Measurements from ENCODE around the gene GDPD3. TPM values are rescaled to one million over a fixed set of nuclear protein-coding genes. Genes with fewer than 3 reads are reported as not detected.

The GDPD3 gene
- total and polyA plus RNA-seq, 2 of the 13 experiments (the other 11 are each of a cell fraction or from before 2014, with no cell fraction given): 18.7 to 20.6 TPM

GRCh38 chr16:30112197-30113030 is 923 bp downstream of the GDPD3 start (continued):
- TF ChIP-seq ZNF253 (CRISPR knock-in tag; IDR thresholded peaks at IDR 0.05; ENCODE audit: borderline replicate concordance) (0 out of 2 replicates have a peak, but pooled peaks have one; percentile 40), PRMT3 (CRISPR knock-in tag; IDR thresholded peaks at IDR 0.05; ENCODE audit: borderline replicate concordance, low read depth) (no peak; the same call in 1 of the 2 replicates), KDM3A (CRISPR knock-in tag; IDR thresholded peaks at IDR 0.05; ENCODE audit: low read depth) (no peak), FOXP4 (CRISPR knock-in tag; IDR thresholded peaks at IDR 0.05) (peak; percentile 47; the same call in 1 of the 2 replicates), EED (CRISPR knock-in tag; IDR thresholded peaks at IDR 0.05) (0 out of 2 replicates have a peak, but pooled peaks have one; percentile 13), MXD1 (CRISPR knock-in tag; IDR thresholded peaks at IDR 0.05) (peak; percentile 18; the same call in 1 of the 2 replicates), SKIL (CRISPR knock-in tag; IDR thresholded peaks at IDR 0.05; ENCODE audit: borderline replicate concordance) (peak; percentile 77; the same call in 1 of the 2 replicates), TBX3 (IDR thresholded peaks at IDR 0.05; ENCODE audit: borderline replicate concordance) (no peak), MIER3 (CRISPR knock-in tag; IDR thresholded peaks at IDR 0.05; ENCODE audit: borderline replicate concordance) (peak; percentile 74; the same call in 1 of the 2 replicates), RAD51 (IDR thresholded peaks at IDR 0.05; ENCODE audit: borderline replicate concordance) (peak; percentile 84), ZNF350 (CRISPR knock-in tag; IDR thresholded peaks at IDR 0.05; ENCODE audit: borderline replicate concordance, low read depth) (peak; percentile 97), NR0B2 (CRISPR knock-in tag; IDR thresholded peaks at IDR 0.05) (peak; percentile 48), ARID3A (IDR thresholded peaks at IDR 0.05; ENCODE audit: low read depth, low read length) (0 out of 2 replicates have a peak, but pooled peaks have one; percentile 13), PHB2 (IDR thresholded peaks at IDR 0.05; ENCODE audit: partially characterized antibody) (no peak), ZFP41 (CRISPR knock-in tag; IDR thresholded peaks at IDR 0.05; ENCODE audit: borderline replicate concordance) (peak; percentile 89), ZBTB44 (CRISPR knock-in tag; IDR thresholded peaks at IDR 0.05) (0 out of 2 replicates have a peak, but pooled peaks have one; percentile 32), GATAD2A (CRISPR knock-in tag; IDR thresholded peaks at IDR 0.05) (peak; percentile 51), HNRNPK (IDR thresholded peaks at IDR 0.05; ENCODE audit: low read depth, low read length, poor library complexity, severe bottlenecking) (peak; percentile 81), NAIF1 (CRISPR knock-in tag; IDR thresholded peaks at IDR 0.05; ENCODE audit: borderline replicate concordance) (0 out of 2 replicates have a peak, but pooled peaks have one; percentile 0)

All from HepG2 (cell line).